ENCODE data around the gene SRP9.

Gene SRP9

GRCh38 chr1:225777583-225778336, at the start of gene SRP9:
SRP9 (plus strand) TSS chr1:225777826; CDS start chr1:225777941, 115 bp downstream.
- peak; percentile 97 for DNase-seq

GRCh38 chr1:225731491-225731890, 46.1 kb upstream of the SRP9 start:
- DNase-seq: no peak

- DNase-seq: no peak
These were observed 44.4 kb upstream of the SRP9 start for GRCh38 chr1:225733254-225733653.

GRCh38 chr1:225735252-225736149, 42.1 kb upstream of the SRP9 start:
- no peak for DNase-seq

- DNase-seq: no peak
These were observed 41.1 kb upstream of the SRP9 start for GRCh38 chr1:225736437-225737098.

GRCh38 chr1:225737161-225737560, 40.5 kb upstream of the SRP9 start:
- no peak for DNase-seq

GRCh38 chr1:225737866-225738265, 39.8 kb upstream of the SRP9 start:
- DNase-seq: no peak

- DNase-seq: no peak
These were observed 38.9 kb upstream of the SRP9 start for GRCh38 chr1:225738763-225739162.

GRCh38 chr1:225739542-225740107, 38.0 kb upstream of the SRP9 start:
- no peak for DNase-seq

GRCh38 chr1:225744745-225745144, 32.9 kb upstream of the SRP9 start:
- no peak for DNase-seq

- no peak for DNase-seq
These were observed 32.4 kb upstream of the SRP9 start for GRCh38 chr1:225745273-225745672.

- DNase-seq: no peak
These were observed 31.1 kb upstream of the SRP9 start for GRCh38 chr1:225746361-225747179.

- no peak for DNase-seq
These were observed 30.1 kb upstream of the SRP9 start for GRCh38 chr1:225747566-225747965.

GRCh38 chr1:225748529-225748928, 29.1 kb upstream of the SRP9 start:
- no peak for DNase-seq

- no peak for DNase-seq
These were observed 27.9 kb upstream of the SRP9 start for GRCh38 chr1:225749706-225750105.

GRCh38 chr1:225750420-225750819, 27.2 kb upstream of the SRP9 start:
- DNase-seq: no peak

GRCh38 chr1:225750875-225751824, 26.5 kb upstream of the SRP9 start:
- DNase-seq: no peak

- DNase-seq: no peak
These were observed 25.4 kb upstream of the SRP9 start for GRCh38 chr1:225752245-225752644.

GRCh38 chr1:225754940-225755641, 22.5 kb upstream of the SRP9 start:
- no peak for DNase-seq

- DNase-seq: no peak
These were observed 21.8 kb upstream of the SRP9 start for GRCh38 chr1:225755671-225756319.

All from KG1 (cell line).